ENCODE measurements around the gene TUBGCP2. TPM values are rescaled to one million over a fixed set of nuclear protein-coding genes. Genes with fewer than 3 reads are reported as not detected.
A peak's percentile ranks its signal among the peaks of the same experiment; 100 is the strongest.

The TUBGCP2 gene
- polyA plus RNA-seq, 3 donors, result 25.9 to 78.6 (median 39.3) TPM

DNA sequence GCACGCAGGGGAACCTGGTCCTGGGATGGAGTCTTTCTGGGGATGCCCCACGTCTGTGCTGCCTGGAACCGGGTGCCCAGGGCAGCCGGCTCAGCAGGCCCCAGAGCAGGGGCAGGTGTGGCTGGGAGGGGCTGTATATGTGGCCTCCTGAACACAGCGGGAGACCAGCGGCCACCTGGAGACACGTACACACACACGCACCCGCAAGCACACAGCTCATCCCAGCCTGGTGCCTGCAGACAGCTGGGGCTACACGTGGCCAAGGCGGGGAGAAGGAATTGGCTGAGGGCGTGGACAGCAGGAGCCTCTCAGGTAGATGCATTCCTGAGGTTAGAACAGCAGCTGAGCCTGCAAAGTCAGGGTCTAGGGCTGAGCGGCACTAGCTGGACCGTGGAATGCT is 46.0 kb downstream of the TUBGCP2 start:
- Histone ChIP-seq H3K27ac (ENCODE audit: low read depth in 1 of 2, low read length in 2 of 2) (peak overlapping the region; percentile 31 to 74), H3K36me3 (replicated peaks in 1 of 2; ENCODE audit: control insufficient read depth in 1 of 2, insufficient read depth in 2 of 2, low read length in 2 of 2) (peaks cover 24 to 38% of the 10 kb centered on the region in 2 donors), H3K9me3 (replicated peaks in 1 of 2; ENCODE audit: control insufficient read depth in 1 of 2, insufficient read depth in 1 of 2, low read length in 2 of 2) (no peaks in the 10 kb centered on the region), H3K4me3 (replicated peaks in 1 of 3; ENCODE audit: low read depth in 2 of 3, low read length in 3 of 3) (peak overlapping the region in 1 of 3 experiments; percentile 16), H4K20me1 (ENCODE audit: insufficient read depth, low read length) (peaks cover 12% of the 10 kb centered on the region), H3K4me2 (replicated peaks; ENCODE audit: extremely low read depth, low read length, poor library complexity, severe bottlenecking) (peak overlapping the region; percentile 30), H3K79me2 (ENCODE audit: insufficient read depth, low read length) (no peaks in the 10 kb centered on the region), H3K9ac (ENCODE audit: insufficient read depth, low read length, poor library complexity, severe bottlenecking) (no peak overlapping the region), H3K27me3 (ENCODE audit: control insufficient read depth in 2 of 2, insufficient read depth in 2 of 2, low read length in 2 of 2) (no peaks in the 10 kb centered on the region), H2AFZ (ENCODE audit: insufficient read depth, low read depth, low read length, poor library complexity, severe bottlenecking) (no peak overlapping the region), H3K4me1 (ENCODE audit: control insufficient read depth in 1 of 2, insufficient read depth in 2 of 2, low read length in 2 of 2) (peaks cover 75 to 83% of the 10 kb centered on the region in 2 donors)
- peaks cover 0 to 5% (median 1%) of the 10 kb centered on the region in 3 donors for H3K27me3 Mint-ChIP-seq (ENCODE audit: low read depth in 3 of 3)
- intact Hi-C loops (cut with micrococcal nuclease), result loop anchor here in 1 of 2 donors (5.0 kb wide), 1 partner anchor 45 kb away; the partner anchor contains the start of genes TUBGCP2 and ZNF511
- peak overlapping the region in 6 of 7 donors; percentile 81 to 94 (median 90) for H3K27ac Mint-ChIP-seq
- 95% methylated on average over 14 of the region's 14 CpGs for WGBS (ENCODE audit: insufficient coverage)
- peaks cover 70% of the 10 kb centered on the region for H3K4me1 Mint-ChIP-seq
- no peak overlapping the region for H3K4me3 Mint-ChIP-seq
- TF ChIP-seq, protein P1, sequence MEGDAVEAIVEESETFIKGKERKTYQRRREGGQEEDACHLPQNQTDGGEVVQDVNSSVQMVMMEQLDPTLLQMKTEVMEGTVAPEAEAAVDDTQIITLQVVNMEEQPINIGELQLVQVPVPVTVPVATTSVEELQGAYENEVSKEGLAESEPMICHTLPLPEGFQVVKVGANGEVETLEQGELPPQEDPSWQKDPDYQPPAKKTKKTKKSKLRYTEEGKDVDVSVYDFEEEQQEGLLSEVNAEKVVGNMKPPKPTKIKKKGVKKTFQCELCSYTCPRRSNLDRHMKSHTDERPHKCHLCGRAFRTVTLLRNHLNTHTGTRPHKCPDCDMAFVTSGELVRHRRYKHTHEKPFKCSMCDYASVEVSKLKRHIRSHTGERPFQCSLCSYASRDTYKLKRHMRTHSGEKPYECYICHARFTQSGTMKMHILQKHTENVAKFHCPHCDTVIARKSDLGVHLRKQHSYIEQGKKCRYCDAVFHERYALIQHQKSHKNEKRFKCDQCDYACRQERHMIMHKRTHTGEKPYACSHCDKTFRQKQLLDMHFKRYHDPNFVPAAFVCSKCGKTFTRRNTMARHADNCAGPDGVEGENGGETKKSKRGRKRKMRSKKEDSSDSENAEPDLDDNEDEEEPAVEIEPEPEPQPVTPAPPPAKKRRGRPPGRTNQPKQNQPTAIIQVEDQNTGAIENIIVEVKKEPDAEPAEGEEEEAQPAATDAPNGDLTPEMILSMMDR (IDR thresholded peaks at IDR 0.05), result no peak
- H3K36me3 Mint-ChIP-seq, result peaks cover 23 to 46% of the 10 kb centered on the region in 2 donors
- DNase-seq, result no peak
- no peaks in the 10 kb centered on the region for H3K9me3 Mint-ChIP-seq

DNA sequence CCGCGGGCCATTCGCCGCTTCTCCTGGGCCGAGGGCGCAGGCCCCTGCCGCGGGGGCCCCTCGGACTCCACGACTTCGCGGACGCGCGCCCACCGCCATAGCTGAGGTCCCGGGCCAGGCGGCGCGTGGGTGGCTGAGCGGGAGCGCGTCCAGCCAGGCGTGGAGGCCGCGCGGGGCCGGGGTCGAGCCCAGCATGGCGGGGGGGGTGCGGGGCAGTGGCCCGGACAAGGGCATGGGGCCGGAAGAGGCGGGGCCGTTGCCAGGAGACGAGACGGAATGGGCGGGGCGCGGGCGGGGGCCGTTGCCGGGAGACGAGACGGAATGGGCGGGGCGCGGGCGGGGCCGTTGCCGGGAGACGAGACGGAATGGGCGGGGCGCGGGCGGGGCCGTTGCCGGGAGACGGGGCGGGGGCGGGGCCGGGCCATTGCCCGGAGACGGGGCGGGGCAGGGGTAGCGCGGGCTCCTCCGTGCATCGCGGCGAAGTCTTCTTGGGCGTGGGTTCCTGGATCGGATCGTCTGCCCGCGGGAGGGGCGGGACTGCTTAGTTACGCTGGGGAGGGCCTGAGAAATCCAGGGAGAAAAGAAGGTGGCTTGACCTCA is 46.8 kb downstream of the TUBGCP2 start:
- Histone ChIP-seq H4K20me1 (ENCODE audit: insufficient read depth, low read length) (peaks cover 4% of the 10 kb centered on the region), H3K4me3 (replicated peaks in 1 of 3; ENCODE audit: low read depth in 2 of 3, low read length in 3 of 3) (peak overlapping the region; percentile 33 to 79 (median 40)), H3K79me2 (ENCODE audit: insufficient read depth, low read length) (no peaks in the 10 kb centered on the region), H3K4me1 (ENCODE audit: control insufficient read depth in 1 of 2, insufficient read depth in 2 of 2, low read length in 2 of 2) (peaks cover 84 to 92% of the 10 kb centered on the region in 2 donors), H3K4me2 (replicated peaks; ENCODE audit: extremely low read depth, low read length, poor library complexity, severe bottlenecking) (peak overlapping the region; percentile 79), H3K27me3 (ENCODE audit: control insufficient read depth in 2 of 2, insufficient read depth in 2 of 2, low read length in 2 of 2) (no peaks in the 10 kb centered on the region), H3K27ac (ENCODE audit: low read depth in 1 of 2, low read length in 2 of 2) (peak overlapping the region; percentile 77 to 91), H2AFZ (ENCODE audit: insufficient read depth, low read depth, low read length, poor library complexity, severe bottlenecking) (peak overlapping the region; percentile 57), H3K36me3 (replicated peaks in 1 of 2; ENCODE audit: control insufficient read depth in 1 of 2, insufficient read depth in 2 of 2, low read length in 2 of 2) (peaks cover 15 to 29% of the 10 kb centered on the region in 2 donors), H3K9ac (ENCODE audit: insufficient read depth, low read length, poor library complexity, severe bottlenecking) (peak overlapping the region; percentile 82), H3K9me3 (replicated peaks in 1 of 2; ENCODE audit: control insufficient read depth in 1 of 2, insufficient read depth in 1 of 2, low read length in 2 of 2) (no peaks in the 10 kb centered on the region)
- WGBS (ENCODE audit: insufficient coverage), result under 1% methylated on average over 56 of the region's 79 CpGs
- H3K27ac Mint-ChIP-seq, result peak overlapping the region; percentile 68 to 99 (median 96)
- TF ChIP-seq, protein P1 (IDR thresholded peaks at IDR 0.05), result no peak
- peak overlapping the region; percentile 46 to 56 for H3K4me3 Mint-ChIP-seq
- peak; percentile 81 to 89 (median 89) for DNase-seq
- H3K4me1 Mint-ChIP-seq, result peaks cover 79% of the 10 kb centered on the region
- no peaks in the 10 kb centered on the region for H3K9me3 Mint-ChIP-seq
- peaks cover 0 to 6% (median 1%) of the 10 kb centered on the region in 3 donors for H3K27me3 Mint-ChIP-seq (ENCODE audit: low read depth in 3 of 3)
- intact Hi-C loops (cut with micrococcal nuclease), result loop anchor here in 1 of 2 donors (5.0 kb wide), 1 partner anchor 45 kb away; the partner anchor contains the start of genes TUBGCP2 and ZNF511
- H3K36me3 Mint-ChIP-seq, result peaks cover 23 to 37% of the 10 kb centered on the region in 2 donors

Measured in CD14-positive monocyte (primary cell).